ENCODE measurements around the gene KRTAP10-11. TPM values are rescaled to one million over a fixed set of nuclear protein-coding genes. Genes with fewer than 3 reads are reported as not detected.
"Not testable (repeated sequence)": the region's sequence is repeated elsewhere in the genome, so short reads cannot be mapped to it uniquely, and the experiment has no call there.

The KRTAP10-11 gene
- polyA plus RNA-seq, 3 donors from 2014 or later, result not detected

- Mint-ChIP-seq H3K4me3 (peak overlapping the region; percentile 59 to 77 (median 73)), H3K27me3 (ENCODE audit: low read depth in 3 of 3) (peaks cover 2 to 6% (median 6%) of the 10 kb centered on the region in 3 donors), H3K9me3 (peaks cover 15 to 35% (median 27%) of the 10 kb centered on the region in 6 donors), H3K27ac (peak overlapping the region; percentile 77 to 95 (median 94)), H3K4me1 (peaks cover 38 to 41% of the 10 kb centered on the region in 2 donors), H3K36me3 (peaks cover 21 to 33% (median 24%) of the 10 kb centered on the region in 3 donors)
- peak; percentile 53 to 71 (median 58) for DNase-seq
Measured at GRCh38 chr21:44618909-44619308, 27.3 kb upstream of the KRTAP10-11 start.

DNA sequence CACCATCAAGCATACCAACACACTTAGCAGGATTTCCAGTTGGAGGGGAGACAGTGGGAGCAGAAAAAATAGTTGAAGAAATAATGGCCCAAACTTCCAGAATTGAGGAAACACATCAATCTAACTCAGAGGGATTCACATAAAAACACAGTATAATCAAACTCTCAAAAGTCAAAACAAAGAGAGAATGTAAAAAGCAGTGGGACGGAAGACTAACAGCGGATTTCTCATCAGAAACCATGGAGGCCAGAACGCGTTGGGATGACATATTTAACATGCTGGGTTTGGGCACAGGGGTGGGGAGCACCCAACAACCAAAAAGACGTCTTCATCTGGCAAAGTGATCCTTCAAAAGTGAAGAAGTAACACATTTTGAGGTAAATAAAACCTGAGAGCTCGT lies 26.3 kb upstream of the KRTAP10-11 start:
- peak overlapping the region; percentile 77 to 95 (median 94) for H3K27ac Mint-ChIP-seq
- peak overlapping the region in 4 of 5 donors; percentile 13 to 70 (median 35) for H3K4me3 Mint-ChIP-seq
- DNase-seq, result no peak
- peaks cover 21 to 43% (median 36%) of the 10 kb centered on the region in 6 donors for H3K9me3 Mint-ChIP-seq
- peaks cover 42 to 50% of the 10 kb centered on the region in 2 donors for H3K4me1 Mint-ChIP-seq
- peaks cover 24 to 40% (median 31%) of the 10 kb centered on the region in 3 donors for H3K36me3 Mint-ChIP-seq
- H3K27me3 Mint-ChIP-seq (ENCODE audit: low read depth in 3 of 3), result peaks cover 2 to 8% (median 6%) of the 10 kb centered on the region in 3 donors

- H3K9me3 Mint-ChIP-seq, result peaks cover 21 to 43% (median 37%) of the 10 kb centered on the region in 6 donors
- DNase-seq, result no peak
- peaks cover 57 to 64% of the 10 kb centered on the region in 2 donors for H3K4me1 Mint-ChIP-seq
- no peak overlapping the region for H3K4me3 Mint-ChIP-seq
- H3K36me3 Mint-ChIP-seq, result peaks cover 24 to 40% (median 31%) of the 10 kb centered on the region in 3 donors
- no peak overlapping the region for H3K27ac Mint-ChIP-seq
- H3K27me3 Mint-ChIP-seq (ENCODE audit: low read depth in 3 of 3), result peaks cover 2 to 8% (median 5%) of the 10 kb centered on the region in 3 donors
Measured at GRCh38 chr21:44623575-44623974, 22.6 kb upstream of the KRTAP10-11 start.

- H3K36me3 Mint-ChIP-seq, result peaks cover 15 to 29% (median 20%) of the 10 kb centered on the region in 3 donors
- peaks cover 15 to 37% (median 31%) of the 10 kb centered on the region in 6 donors for H3K9me3 Mint-ChIP-seq
- H3K4me3 Mint-ChIP-seq, result peak overlapping the region; percentile 51 to 78 (median 68)
- H3K4me1 Mint-ChIP-seq, result peaks cover 53 to 67% of the 10 kb centered on the region in 2 donors
- no peak for DNase-seq
- peaks cover 2 to 9% (median 7%) of the 10 kb centered on the region in 3 donors for H3K27me3 Mint-ChIP-seq (ENCODE audit: low read depth in 3 of 3)
- peak overlapping the region; percentile 56 to 92 (median 82) for H3K27ac Mint-ChIP-seq
Measured at GRCh38 chr21:44625756-44626155, 20.5 kb upstream of the KRTAP10-11 start.

DNA sequence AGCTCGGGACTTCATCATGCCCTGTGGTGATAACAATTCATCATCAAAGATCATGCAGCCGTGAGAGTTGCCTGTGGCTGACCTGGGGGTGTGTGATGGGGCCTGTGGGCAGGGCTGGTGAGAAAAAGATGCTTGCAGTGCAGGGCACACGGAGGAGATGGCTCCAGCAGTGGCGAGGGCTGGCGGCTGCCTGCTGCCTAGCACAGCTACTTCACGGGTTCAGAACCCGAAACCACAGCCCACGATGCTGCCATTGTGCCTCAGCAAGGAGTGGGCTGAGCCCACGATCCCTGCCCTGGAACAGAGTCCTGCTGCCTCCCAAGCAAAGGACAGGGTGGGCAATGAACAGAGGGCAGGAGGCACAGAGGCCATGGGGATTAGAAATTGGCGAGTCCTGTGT lies 20.0 kb upstream of the KRTAP10-11 start:
- H3K4me1 Mint-ChIP-seq, result peaks cover 57 to 69% of the 10 kb centered on the region in 2 donors
- H3K27ac Mint-ChIP-seq, result peak overlapping the region; percentile 56 to 92 (median 82)
- H3K4me3 Mint-ChIP-seq, result peak overlapping the region; percentile 51 to 78 (median 68)
- peaks cover 2 to 9% (median 6%) of the 10 kb centered on the region in 3 donors for H3K27me3 Mint-ChIP-seq (ENCODE audit: low read depth in 3 of 3)
- DNase-seq, result peak; percentile 71 to 84 (median 71)
- H3K36me3 Mint-ChIP-seq, result peaks cover 19 to 32% (median 25%) of the 10 kb centered on the region in 3 donors
- peaks cover 18 to 41% (median 36%) of the 10 kb centered on the region in 6 donors for H3K9me3 Mint-ChIP-seq

- H3K9me3 Mint-ChIP-seq, result peaks cover 19 to 45% (median 39%) of the 10 kb centered on the region in 6 donors
- H3K36me3 Mint-ChIP-seq, result peaks cover 23 to 36% (median 28%) of the 10 kb centered on the region in 3 donors
- H3K4me1 Mint-ChIP-seq, result peaks cover 57 to 70% of the 10 kb centered on the region in 2 donors
- H3K27me3 Mint-ChIP-seq (ENCODE audit: low read depth in 3 of 3), result peaks cover 2 to 10% (median 6%) of the 10 kb centered on the region in 3 donors
- peak within 1 kb of the TSS; percentile 51 to 78 (median 68) for H3K4me3 Mint-ChIP-seq
- DNase-seq, result no peak
- peak within 1 kb of the TSS; percentile 56 to 92 (median 82) for H3K27ac Mint-ChIP-seq
Measured at GRCh38 chr21:44626673-44627143, 19.5 kb upstream of the KRTAP10-11 start, which contains the start of gene KRTAP10-9. KRTAP10-9 (plus strand) TSS chr21:44627093; CDS start chr21:44627172, 79 bp downstream.

DNA sequence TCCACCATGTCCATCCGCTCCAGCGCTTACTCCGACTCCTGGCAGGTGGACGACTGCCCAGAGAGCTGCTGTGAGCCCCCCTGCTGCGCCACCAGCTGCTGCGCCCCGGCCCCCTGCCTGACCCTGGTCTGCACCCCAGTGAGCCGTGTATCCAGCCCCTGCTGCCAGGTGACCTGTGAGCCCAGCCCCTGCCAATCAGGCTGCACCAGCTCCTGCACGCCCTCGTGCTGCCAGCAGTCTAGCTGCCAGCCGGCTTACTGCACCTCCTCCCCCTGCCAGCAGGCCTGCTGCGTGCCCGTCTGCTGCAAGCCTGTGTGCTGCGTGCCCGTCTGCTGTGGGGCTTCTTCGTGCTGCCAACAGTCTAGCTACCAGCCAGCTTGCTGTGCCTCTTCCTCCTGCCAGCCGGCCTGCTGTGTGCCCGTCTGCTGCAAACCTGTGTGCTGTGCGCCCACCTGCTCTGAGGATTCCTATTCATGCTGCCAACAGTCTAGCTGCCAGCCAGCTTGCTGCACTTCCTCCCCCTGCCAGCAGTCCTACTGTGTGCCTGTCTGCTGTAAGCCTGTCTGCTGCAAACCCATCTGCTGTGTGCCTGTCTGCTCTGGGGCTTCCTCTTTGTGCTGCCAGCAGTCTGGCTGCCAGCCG lies 18.9 kb upstream of the KRTAP10-11 start:
- peaks cover 25 to 51% (median 45%) of the 10 kb centered on the region in 6 donors for H3K9me3 Mint-ChIP-seq
- peaks cover 29 to 40% (median 34%) of the 10 kb centered on the region in 3 donors for H3K36me3 Mint-ChIP-seq
- peaks cover 57 to 68% of the 10 kb centered on the region in 2 donors for H3K4me1 Mint-ChIP-seq
- DNase-seq, result not testable (repeated sequence)
- H3K27me3 Mint-ChIP-seq (ENCODE audit: low read depth in 3 of 3), result peaks cover 2 to 10% (median 6%) of the 10 kb centered on the region in 3 donors
- peak overlapping the region; percentile 39 to 92 (median 58) for H3K27ac Mint-ChIP-seq
- H3K4me3 Mint-ChIP-seq, result peak overlapping the region; percentile 38 to 70 (median 64)

GRCh38 chr21:44627831-44628233 lies 18.4 kb upstream of the KRTAP10-11 start:
- Mint-ChIP-seq H3K4me3 (peak overlapping the region in 4 of 5 donors; percentile 38 to 70 (median 60)), H3K27ac (peak overlapping the region in 5 of 6 donors; percentile 24 to 85 (median 53)), H3K36me3 (peaks cover 30 to 36% (median 36%) of the 10 kb centered on the region in 3 donors), H3K27me3 (ENCODE audit: low read depth in 3 of 3) (peaks cover 2 to 11% (median 6%) of the 10 kb centered on the region in 3 donors), H3K9me3 (peaks cover 26 to 50% (median 46%) of the 10 kb centered on the region in 6 donors), H3K4me1 (peaks cover 57 to 68% of the 10 kb centered on the region in 2 donors)
- not testable (repeated sequence) for DNase-seq

DNA sequence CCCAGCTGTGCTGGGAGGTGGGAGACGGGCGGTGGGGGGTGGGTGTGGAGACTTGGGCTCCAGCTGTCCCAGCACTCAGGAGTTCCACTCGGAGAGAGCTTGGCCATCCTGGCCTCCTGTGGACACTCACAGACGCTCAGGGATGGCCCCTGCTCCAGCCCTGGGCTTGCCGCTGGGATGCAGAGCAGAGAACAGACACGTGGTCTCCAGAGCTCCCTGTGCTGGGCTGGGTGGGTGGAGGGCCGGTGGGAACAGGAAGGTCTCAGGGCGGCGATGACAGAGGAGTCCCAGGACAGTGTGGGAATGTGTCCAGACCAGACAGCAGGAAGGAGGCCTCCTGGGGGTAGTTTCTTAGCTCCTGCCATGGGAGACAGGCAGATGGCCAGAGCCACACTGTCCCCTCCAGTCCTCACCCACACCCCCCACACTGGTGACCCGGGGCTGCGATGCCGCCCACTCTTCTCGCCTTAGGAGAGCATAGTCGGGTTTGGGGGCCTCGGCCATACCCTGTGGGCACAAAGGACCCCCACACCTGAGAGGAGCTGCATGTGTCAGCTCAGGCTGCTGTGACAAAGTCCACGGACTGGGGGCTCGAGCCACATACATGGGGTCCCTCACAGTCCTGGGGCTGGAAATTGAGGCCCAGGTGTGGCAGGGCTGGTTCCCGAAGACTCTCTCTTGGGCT lies 17.4 kb upstream of the KRTAP10-11 start:
- H3K36me3 Mint-ChIP-seq, result peaks cover 26 to 34% (median 31%) of the 10 kb centered on the region in 3 donors
- peaks cover 28 to 48% (median 41%) of the 10 kb centered on the region in 6 donors for H3K9me3 Mint-ChIP-seq
- peaks cover 0 to 11% (median 4%) of the 10 kb centered on the region in 3 donors for H3K27me3 Mint-ChIP-seq (ENCODE audit: low read depth in 3 of 3)
- peaks cover 57 to 65% of the 10 kb centered on the region in 2 donors for H3K4me1 Mint-ChIP-seq
- H3K4me3 Mint-ChIP-seq, result peak overlapping the region in 1 of 5 donors; percentile 44
- peak overlapping the region; percentile 27 to 88 (median 82) for H3K27ac Mint-ChIP-seq
- no peak for DNase-seq

- Mint-ChIP-seq H3K27ac (peak overlapping the region; percentile 79 to 88 (median 85)), H3K27me3 (ENCODE audit: low read depth in 3 of 3) (peaks cover 2 to 11% (median 3%) of the 10 kb centered on the region in 3 donors), H3K36me3 (peaks cover 21 to 30% (median 24%) of the 10 kb centered on the region in 3 donors), H3K9me3 (peaks cover 22 to 39% (median 33%) of the 10 kb centered on the region in 6 donors), H3K4me3 (peak overlapping the region; percentile 55 to 69 (median 68)), H3K4me1 (peaks cover 48 to 50% of the 10 kb centered on the region in 2 donors)
- DNase-seq, result no peak
Measured at GRCh38 chr21:44630440-44630839, 15.8 kb upstream of the KRTAP10-11 start.

DNA sequence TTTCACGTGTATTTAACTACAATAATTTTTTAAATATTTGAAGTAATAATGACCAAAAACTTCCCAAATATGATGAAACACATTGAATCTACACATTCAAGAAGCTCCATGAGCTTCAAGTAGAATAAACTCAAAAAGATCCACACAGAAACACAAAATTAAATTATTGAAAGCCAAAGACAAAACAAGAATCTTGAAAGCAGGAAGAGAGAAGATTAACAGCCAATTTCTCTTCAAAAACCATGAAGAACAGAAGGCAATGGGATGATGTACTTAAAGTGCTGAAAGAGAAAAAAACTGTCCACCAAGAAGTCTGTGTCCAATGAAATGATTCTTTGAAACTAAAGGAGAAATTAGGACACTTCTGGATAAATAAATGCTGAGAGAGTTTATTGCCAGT lies 14.1 kb upstream of the KRTAP10-11 start:
- peaks cover 2 to 10% (median 8%) of the 10 kb centered on the region in 3 donors for H3K27me3 Mint-ChIP-seq (ENCODE audit: low read depth in 3 of 3)

DNA sequence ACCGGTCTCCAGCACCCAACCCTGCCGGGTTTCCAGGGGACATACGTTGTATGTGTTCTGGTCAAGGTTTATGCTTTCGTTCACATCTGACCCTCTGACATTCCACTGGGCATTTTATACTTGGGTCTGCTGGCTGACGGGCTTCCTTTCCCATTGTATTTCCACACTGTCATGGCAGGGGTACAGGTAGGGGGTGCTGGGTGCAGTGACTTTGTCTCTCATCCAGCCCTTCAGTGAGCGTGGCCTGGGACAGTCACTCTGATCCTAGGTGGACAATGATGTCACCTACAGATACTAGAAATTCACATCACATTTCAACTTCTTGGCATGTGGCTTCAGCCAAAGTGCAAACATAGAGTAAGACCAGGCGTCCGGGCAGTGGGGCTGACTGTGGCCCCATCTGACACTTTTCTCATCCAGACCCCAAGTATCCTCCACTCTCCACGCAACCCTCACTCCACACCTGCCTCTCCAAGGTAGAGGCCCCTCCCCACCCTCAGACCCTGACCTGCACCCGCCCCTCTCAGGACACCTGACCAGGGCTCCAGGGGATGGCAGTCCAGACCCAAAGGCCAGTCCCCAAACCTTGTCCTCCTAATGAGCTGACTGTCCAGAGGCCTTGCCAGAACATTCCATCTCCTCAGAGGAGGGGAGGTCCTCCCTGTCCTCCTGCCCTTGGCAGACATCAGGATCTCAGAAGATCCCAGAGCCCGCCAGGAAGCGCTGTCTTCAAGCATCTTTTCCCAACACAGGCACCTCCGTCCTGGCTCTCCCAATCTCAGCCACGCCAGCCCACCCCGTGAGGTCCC lies 9.8 kb upstream of the KRTAP10-11 start:
- H3K4me1 Mint-ChIP-seq, result peaks cover 0 to 2% of the 10 kb centered on the region in 2 donors
- no peak overlapping the region for H3K4me3 Mint-ChIP-seq
- no peak for DNase-seq
- peak overlapping the region in 1 of 6 donors; percentile 6 for H3K27ac Mint-ChIP-seq
- peaks cover 3 to 15% (median 7%) of the 10 kb centered on the region in 3 donors for H3K27me3 Mint-ChIP-seq (ENCODE audit: low read depth in 3 of 3)
- peaks cover 15 to 19% (median 19%) of the 10 kb centered on the region in 3 donors for H3K36me3 Mint-ChIP-seq
- H3K9me3 Mint-ChIP-seq, result peaks cover 16 to 27% (median 17%) of the 10 kb centered on the region in 6 donors

More for the DNA sequence above, 14.1 kb upstream of the KRTAP10-11 start:
- H3K4me1 Mint-ChIP-seq, result peaks cover 31 to 34% of the 10 kb centered on the region in 2 donors
- H3K36me3 Mint-ChIP-seq, result peaks cover 21 to 30% (median 24%) of the 10 kb centered on the region in 3 donors
- H3K4me3 Mint-ChIP-seq, result peak overlapping the region in 1 of 5 donors; percentile 44
- H3K27ac Mint-ChIP-seq, result peak overlapping the region in 1 of 6 donors; percentile 68
- peaks cover 22 to 39% (median 33%) of the 10 kb centered on the region in 6 donors for H3K9me3 Mint-ChIP-seq
- DNase-seq, result no peak
